B cell (primary cell): ENCODE measurements around the gene PKP1. TPM values are rescaled to one million over a fixed set of nuclear protein-coding genes. Genes with fewer than 3 reads are reported as not detected.

Source experiments
- ATAC-seq: fragments of 200-7000 bp; cut with Tn5 transposase; one replicate; pipeline ENCODE4 v1.10.0; 2021; ENCODE audit warnings: low read depth, mild to moderate bottlenecking, moderate number of reproducible peaks, moderate library complexity
- CTCF ChIA-PET: fragments of 350-600 bp; sonication (Branson Sonifier 250); formaldehyde crosslinking; loops from one replicate; lab custom pipeline; 2021; ENCODE audit warnings: antibody characterized with exemption, inconsistent platforms; lab: Charles Lee
- POLR2A ChIA-PET: fragments of 350-600 bp; sonication (Branson Sonifier 250); formaldehyde crosslinking; loops from one replicate; lab custom pipeline; 2021; ENCODE audit warnings: antibody characterized with exemption; lab: Charles Lee
- DNase-seq: peaks from one replicate; pipeline ENCODE4 v3.0.0; 2013
- H2AFZ ChIP-seq: 2 replicates; pipeline ENCODE4 v1.6.1; 2012; ENCODE audit warnings: mild to moderate bottlenecking, low read depth, low read length; ENCODE audit not compliant: insufficient read depth, poor library complexity, severe bottlenecking
- H3K27ac ChIP-seq, 2 donors: 1 replicate in 1 of 2; 2 replicates in 1 of 2; pipeline ENCODE4 v1.5.1; 2012 to 2013; ENCODE audit warnings: low read length in 2 of 2, mild to moderate bottlenecking in 2 of 2, moderate library complexity in 1 of 2
- H3K27me3 ChIP-seq, 4 experiments: fragments of 200-600 bp in 1 of 4; sonication (generic) in 1 of 4; replicated peaks in 1 of 4; 1 replicate in 2 of 4; 2 replicates in 2 of 4; pipeline versions ENCODE4 v1.6.1 to v1.7.0; 2013 to 2016; ENCODE audit warnings: low read length in 3 of 4, mild to moderate bottlenecking in 2 of 4, mixed read lengths in 1 of 4, moderate library complexity in 1 of 4; ENCODE audit not compliant: insufficient read depth in 4 of 4, control insufficient read depth in 3 of 4; ENCODE audit errors: control extremely low read depth in 1 of 4
- H3K36me3 ChIP-seq, 2 experiments: replicated peaks in 1 of 2; 1 replicate in 1 of 2; 2 replicates in 1 of 2; pipeline versions ENCODE4 v1.6.1 to v1.7.1; 2013; ENCODE audit warnings: low read length in 1 of 2; ENCODE audit not compliant: insufficient read depth in 2 of 2, control insufficient read depth in 1 of 2; ENCODE audit errors: control extremely low read depth in 1 of 2, extremely low read depth in 1 of 2
- H3K4me1 ChIP-seq, 2 donors: fragments of 200-600 bp in 1 of 2; sonication (generic) in 1 of 2; 1 replicate in 1 of 2; 2 replicates in 1 of 2; pipeline versions ENCODE4 v1.5.1 to v1.6.1; 2013 to 2017; ENCODE audit warnings: low read length in 2 of 2; ENCODE audit not compliant: control insufficient read depth in 2 of 2, insufficient read depth in 2 of 2
- H3K4me2 ChIP-seq: replicated peaks from 2 replicates; pipeline ENCODE3; 2012; ENCODE audit warnings: mild to moderate bottlenecking, low read depth, low read length; ENCODE audit not compliant: poor library complexity, severe bottlenecking
- H3K4me3 ChIP-seq, 5 experiments: fragments of 200-600 bp in 1 of 5; sonication (generic) in 1 of 5; 1 replicate in 3 of 5; 2 replicates in 2 of 5; pipeline versions ENCODE4 v1.5.1 to v1.7.0; 2011 to 2016; ENCODE audit warnings: low read length in 4 of 5, mild to moderate bottlenecking in 4 of 5, low read depth in 2 of 5, control low read depth in 1 of 5, moderate library complexity in 1 of 5; ENCODE audit not compliant: insufficient read depth in 1 of 5; ENCODE audit errors: control extremely low read depth in 1 of 5, extremely low read depth in 1 of 5
- H3K79me2 ChIP-seq: fragments of 200-600 bp; sonication (generic); one replicate; pipeline ENCODE4 v1.6.0; 2016; ENCODE audit warnings: low read length; ENCODE audit not compliant: control insufficient read depth, insufficient read depth
- H3K9ac ChIP-seq: fragments of 200-600 bp; sonication (generic); 2 replicates; pipeline ENCODE4 v1.6.1; 2017; ENCODE audit warnings: mild to moderate bottlenecking, low read length, moderate library complexity
- H3K9me3 ChIP-seq, 3 donors: one replicate each; pipeline versions ENCODE4 v1.6.1 to v1.7.1; 2013; ENCODE audit warnings: low read length in 2 of 3; ENCODE audit not compliant: control insufficient read depth in 2 of 3, insufficient read depth in 1 of 3; ENCODE audit errors: control extremely low read depth in 1 of 3
- H4K20me1 ChIP-seq: 2 replicates; pipeline ENCODE4 v1.6.0; 2012; ENCODE audit warnings: mild to moderate bottlenecking, low read length; ENCODE audit not compliant: insufficient read depth, control insufficient read depth, poor library complexity, severe bottlenecking
- H3K27ac Mint-ChIP-seq: one replicate; pipeline ENCODE4 v1.8.0; 2021; ENCODE audit warnings: mixed read lengths
- H3K27me3 Mint-ChIP-seq: one replicate; pipeline ENCODE4 v1.8.0; 2021; ENCODE audit warnings: mixed read lengths
- H3K4me1 Mint-ChIP-seq: one replicate; pipeline ENCODE4 v1.8.0; 2021; ENCODE audit warnings: mixed read lengths
- H3K4me3 Mint-ChIP-seq: one replicate; pipeline ENCODE4 v1.8.0; 2021; ENCODE audit warnings: mixed read lengths
- H3K9me3 Mint-ChIP-seq: one replicate; pipeline ENCODE4 v1.8.0; 2022; ENCODE audit warnings: mixed read lengths; ENCODE audit not compliant: insufficient read depth
- CTCF ChIP-seq: fragments of 200-600 bp; IDR thresholded peaks from one replicate; pipeline ENCODE4 v1.8.0; 2022; ENCODE audit warnings: antibody characterized with exemption, mild to moderate bottlenecking
- EZH2 ChIP-seq: IDR thresholded peaks from 2 replicates; pipeline ENCODE4 v1.6.1; 2012; ENCODE audit warnings: borderline replicate concordance, low read depth, mild to moderate bottlenecking, moderate library complexity, low read length; ENCODE audit not compliant: insufficient read depth, poor library complexity, severe bottlenecking
- WGBS: methylation state at CpG from one replicate; pipeline ENCODE4 v1.1.5; 2013; ENCODE audit warnings: missing lambda C conversion rate; ENCODE audit not compliant: insufficient coverage; 5-methylcytosine and 5-hydroxymethylcytosine counted together
- intact Hi-C: fragments of 100-400 bp; cut with micrococcal nuclease; formaldehyde crosslinking; loops from one replicate; pipeline ENCODE4 v1.10.0; 2022
- polyA plus RNA-seq: library from polyadenylated mRNA; depleted of rRNA; stranded (reverse); fragments of >200 nt; gene quantifications from 2 replicates; pipeline ENCODE4 v1.2.3, GENCODE V29; 2012
- total RNA-seq, 2 donors: library from RNA; stranded (reverse); fragments of 120-200 nt in 1 of 2; gene quantifications; 1 replicate in 1 of 2; 2 replicates in 1 of 2; pipeline versions ENCODE4 v1.2.3 to v1.2.4, GENCODE V29; 2013 to 2022

The PKP1 gene
- total and polyA plus RNA-seq, 2 donors (not counting 1 experiment from before 2014, with no cell fraction given): not detected

- CTCF ChIA-PET: interaction anchor here (0.6 kb wide), 1 partner anchor 36 kb away, joined by 3 read pairs; no protein-coding TSS in a partner anchor
- TF ChIP-seq EZH2: no peak
- no peak for TF ChIP-seq CTCF
- no peak overlapping the region for H3K4me3 ChIP-seq
- no peak overlapping the region for H3K4me2 ChIP-seq
- no peaks in the 10 kb centered on the region for H3K4me1 ChIP-seq
- H3K9me3 ChIP-seq: no peaks in the 10 kb centered on the region
- H3K4me3 Mint-ChIP-seq: no peak overlapping the region
- no peak overlapping the region for H3K27ac Mint-ChIP-seq
- WGBS: 61% methylated on average over 5 of the region's 6 CpGs
- no peaks in the 10 kb centered on the region for H3K36me3 ChIP-seq
- POLR2A ChIA-PET: no interaction called here
- H3K9me3 Mint-ChIP-seq: no peaks in the 10 kb centered on the region
- H2AFZ ChIP-seq: no peak overlapping the region
- no peak overlapping the region for H3K27ac ChIP-seq
- no peak for ATAC-seq
- H3K27me3 Mint-ChIP-seq: peaks cover 40% of the 10 kb centered on the region
- H4K20me1 ChIP-seq: no peaks in the 10 kb centered on the region
- H3K9ac ChIP-seq: no peak overlapping the region
- H3K27me3 ChIP-seq: peaks cover 0 to 2% (median 0%) of the 10 kb centered on the region in 4 experiments
- no peaks in the 10 kb centered on the region for H3K4me1 Mint-ChIP-seq
- DNase-seq: no peak
- no peaks in the 10 kb centered on the region for H3K79me2 ChIP-seq
- intact Hi-C loops: no loop called here
These were observed 88.5 kb downstream of the PKP1 start for GRCh38 chr1:201371792-201372191.

- H3K27me3 Mint-ChIP-seq: peaks cover 31% of the 10 kb centered on the region
- CTCF ChIA-PET: no interaction called here
- H3K27ac Mint-ChIP-seq: no peak overlapping the region
These were observed 91.1 kb downstream of the PKP1 start for GRCh38 chr1:201374364-201374763.

More at GRCh38 chr1:201374364-201374763, 91.1 kb downstream of the PKP1 start:
- no peaks in the 10 kb centered on the region for H4K20me1 ChIP-seq
- H3K27ac ChIP-seq: no peak overlapping the region
- intact Hi-C loops: no loop called here
- Mint-ChIP-seq H3K4me1 (no peaks in the 10 kb centered on the region), H3K4me3 (no peak overlapping the region), H3K9me3 (no peaks in the 10 kb centered on the region)
- no peaks in the 10 kb centered on the region for H3K79me2 ChIP-seq
- no peak overlapping the region for H2AFZ ChIP-seq
- H3K36me3 ChIP-seq: no peaks in the 10 kb centered on the region
- H3K4me3 ChIP-seq: no peak overlapping the region
- POLR2A ChIA-PET: no interaction called here
- ATAC-seq (no peak), DNase-seq (no peak)
- H3K9ac ChIP-seq: no peak overlapping the region
- H3K9me3 ChIP-seq: no peaks in the 10 kb centered on the region
- H3K4me1 ChIP-seq: no peaks in the 10 kb centered on the region
- no peak for TF ChIP-seq CTCF
- no peak for TF ChIP-seq EZH2
- 47% methylated on average over 2 of the region's 7 CpGs for WGBS
- H3K27me3 ChIP-seq: peaks cover 0 to 2% (median 0%) of the 10 kb centered on the region in 4 experiments
- no peak overlapping the region for H3K4me2 ChIP-seq
